ENCODE results near the gene RIC3.

DNA sequence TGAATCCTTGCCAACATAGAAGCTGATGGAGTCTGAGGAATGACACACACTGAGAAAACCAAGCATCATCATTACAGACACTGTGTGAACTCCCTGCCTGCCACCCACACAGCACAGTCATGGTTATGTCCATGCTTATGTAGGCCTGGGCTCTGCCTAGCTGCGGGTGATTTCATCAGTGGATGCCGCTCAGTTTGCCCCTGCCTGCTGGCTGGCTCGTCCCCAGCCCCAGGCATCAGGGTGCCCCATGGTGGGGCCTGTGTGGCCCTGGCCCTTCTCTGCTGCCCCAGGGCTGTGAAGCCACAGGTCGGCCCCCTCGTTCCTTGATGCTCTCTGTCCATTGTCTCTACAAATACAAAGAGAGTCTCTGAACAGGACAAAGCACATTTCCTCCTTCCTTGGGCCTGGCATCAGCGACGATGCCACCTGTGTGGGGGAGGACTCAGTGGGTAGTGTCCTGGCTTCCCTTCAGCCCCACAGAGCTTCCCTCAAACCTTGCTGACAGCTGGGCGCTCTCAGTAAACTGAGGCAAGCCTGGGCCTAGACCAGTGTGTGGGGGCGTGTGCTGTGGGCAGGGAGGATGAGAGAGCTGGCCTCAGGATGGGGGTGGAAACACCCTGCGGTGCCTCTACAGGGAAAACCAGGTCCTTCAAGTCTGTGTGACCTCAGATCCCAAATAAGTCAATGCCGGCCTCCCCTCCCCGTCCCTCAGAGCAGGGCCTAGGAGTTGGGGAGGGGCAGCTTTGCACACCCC, 107.8 kb downstream of the RIC3 start:
- TF ChIP-seq CTCF (conservative IDR thresholded peaks at IDR 0.05; ENCODE audit: low read depth, low read length), result no peak
- no peak for TF ChIP-seq EZH2 (IDR thresholded peaks at IDR 0.05; ENCODE audit: borderline replicate concordance, low read depth, low read length, poor library complexity, severe bottlenecking)
